HG03521 (cell line): Measurements from ENCODE around the gene GNB2.
A peak's percentile ranks its signal among the peaks of the same experiment; 100 is the strongest.

Experiments used
- ATAC-seq: cut with Tn5 transposase; IDR thresholded peaks from one replicate; pipeline ENCODE4 v1.9.1; 2021; ENCODE audit warnings: mild to moderate bottlenecking, moderate library complexity; ENCODE audit not compliant: unreplicated experiment

GNB2 gene

GRCh38 chr7:100673302-100673941 is at the start of gene GNB2:
GNB2 (plus strand) TSS chr7:100673740; CDS start chr7:100676266, 2,526 bp downstream.
- ATAC-seq, result peak; percentile 63

GRCh38 chr7:100623951-100624824 is 49.4 kb upstream of the GNB2 start:
- ATAC-seq, result no peak

- no peak for ATAC-seq
These were observed 47.5 kb upstream of the GNB2 start for GRCh38 chr7:100626055-100626454.

- ATAC-seq, result peak; percentile 80
These were observed 46.9 kb upstream of the GNB2 start for GRCh38 chr7:100626530-100627237.

GRCh38 chr7:100627238-100627549 is 46.3 kb upstream of the GNB2 start:
- no peak for ATAC-seq

- no peak for ATAC-seq
These were observed 44.3 kb upstream of the GNB2 start for GRCh38 chr7:100629117-100629716.

GRCh38 chr7:100630066-100630465 is 43.5 kb upstream of the GNB2 start:
- ATAC-seq, result no peak

GRCh38 chr7:100632951-100633717 is 40.4 kb upstream of the GNB2 start:
- ATAC-seq, result peak; percentile 53

GRCh38 chr7:100639995-100640516 is 33.5 kb upstream of the GNB2 start:
- ATAC-seq, result no peak

GRCh38 chr7:100640517-100641440 is 32.8 kb upstream of the GNB2 start:
- no peak for ATAC-seq

GRCh38 chr7:100641463-100641859 is 32.1 kb upstream of the GNB2 start, which contains the start of gene TFR2:
TFR2 (minus strand) TSS chr7:100641552; CDS start chr7:100641509, 43 bp downstream.
- ATAC-seq, result no peak

- ATAC-seq, result no peak
These were observed 31.5 kb upstream of the GNB2 start for GRCh38 chr7:100641860-100642533.

GRCh38 chr7:100642534-100642907 is 31.0 kb upstream of the GNB2 start:
- no peak for ATAC-seq

GRCh38 chr7:100649826-100650565 is 23.5 kb upstream of the GNB2 start:
- no peak for ATAC-seq

GRCh38 chr7:100654908-100655831 is 18.4 kb upstream of the GNB2 start:
- no peak for ATAC-seq

GRCh38 chr7:100655908-100656674 is 17.4 kb upstream of the GNB2 start, which contains the start of gene ACTL6B:
ACTL6B (minus strand) TSS chr7:100656448; CDS start chr7:100656354, 94 bp downstream.
- no peak for ATAC-seq
